Memory B cell (primary cell): Measurements from ENCODE around the gene TMEM218.
A peak's percentile ranks its signal among the peaks of the same experiment; 100 is the strongest.

Source experiments
- ATAC-seq: fragments of 150-1000 bp; cut with Tn5 transposase; 2 replicates; pipeline ENCODE4 v1.10.0; 2021; ENCODE audit warnings: low read depth, mild to moderate bottlenecking, moderate library complexity
- DNase-seq, 2 donors: peaks; one replicate each; pipeline ENCODE4 v3.0.0; 2022; ENCODE audit warnings: low spot score in 2 of 2
- H3K27ac Mint-ChIP-seq: one replicate; pipeline ENCODE4 v1.8.0; 2022; ENCODE audit warnings: mild to moderate bottlenecking, moderate library complexity, mixed read lengths
- H3K27me3 Mint-ChIP-seq: one replicate; pipeline ENCODE4 v1.8.0; 2022; ENCODE audit warnings: mixed read lengths
- H3K36me3 Mint-ChIP-seq: one replicate; pipeline ENCODE4 v1.8.0; 2022; ENCODE audit warnings: mild to moderate bottlenecking, mixed read lengths
- H3K4me1 Mint-ChIP-seq: one replicate; pipeline ENCODE4 v1.8.0; 2022; ENCODE audit warnings: mixed read lengths
- H3K4me3 Mint-ChIP-seq: one replicate; pipeline ENCODE4 v1.8.0; 2022; ENCODE audit warnings: mild to moderate bottlenecking, moderate library complexity, mixed read lengths
- H3K9me3 Mint-ChIP-seq: one replicate; pipeline ENCODE4 v1.8.0; 2022; ENCODE audit warnings: mixed read lengths

The TMEM218 gene

GRCh38 chr11:125081098-125081798 lies 30.2 kb downstream of the TMEM218 start:
- no peaks in the 10 kb centered on the region for H3K9me3 Mint-ChIP-seq
- peaks cover 19% of the 10 kb centered on the region for H3K36me3 Mint-ChIP-seq
- no peak overlapping the region for H3K27ac Mint-ChIP-seq
- ATAC-seq (no peak), DNase-seq (no peak)
- no peak overlapping the region for H3K4me3 Mint-ChIP-seq
- H3K4me1 Mint-ChIP-seq, result no peaks in the 10 kb centered on the region
- H3K27me3 Mint-ChIP-seq, result no peaks in the 10 kb centered on the region

DNA sequence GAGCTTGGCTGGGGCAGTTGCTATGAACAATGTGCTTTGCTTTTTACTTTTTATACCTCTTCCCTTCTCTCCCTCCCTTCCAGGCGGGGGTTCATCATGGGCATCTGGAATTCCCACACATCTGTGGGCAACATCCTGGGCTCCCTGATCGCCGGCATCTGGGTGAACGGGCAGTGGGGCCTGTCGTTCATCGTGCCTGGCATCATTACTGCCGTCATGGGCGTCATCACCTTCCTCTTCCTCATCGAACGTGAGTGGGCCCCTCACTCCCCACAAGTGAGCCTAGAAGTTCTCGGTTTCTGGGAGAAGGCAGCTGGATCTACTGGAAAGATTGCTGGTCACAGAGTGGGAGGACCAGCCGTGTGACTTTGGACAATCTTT lies 30.9 kb downstream of the TMEM218 start:
- no peaks in the 10 kb centered on the region for H3K27me3 Mint-ChIP-seq
- no peaks in the 10 kb centered on the region for H3K4me1 Mint-ChIP-seq
- DNase-seq (no peak), ATAC-seq (no peak)
- H3K9me3 Mint-ChIP-seq, result no peaks in the 10 kb centered on the region
- H3K36me3 Mint-ChIP-seq, result peaks cover 15% of the 10 kb centered on the region
- H3K4me3 Mint-ChIP-seq, result no peak overlapping the region
- H3K27ac Mint-ChIP-seq, result no peak overlapping the region

- ATAC-seq (no peak), DNase-seq (no peak)
- H3K27me3 Mint-ChIP-seq, result no peaks in the 10 kb centered on the region
- H3K4me1 Mint-ChIP-seq, result no peaks in the 10 kb centered on the region
- peaks cover 14% of the 10 kb centered on the region for H3K36me3 Mint-ChIP-seq
- H3K4me3 Mint-ChIP-seq, result no peak overlapping the region
- H3K27ac Mint-ChIP-seq, result no peak overlapping the region
- H3K9me3 Mint-ChIP-seq, result no peaks in the 10 kb centered on the region
These were observed 31.4 kb downstream of the TMEM218 start for GRCh38 chr11:125079878-125080530.

DNA sequence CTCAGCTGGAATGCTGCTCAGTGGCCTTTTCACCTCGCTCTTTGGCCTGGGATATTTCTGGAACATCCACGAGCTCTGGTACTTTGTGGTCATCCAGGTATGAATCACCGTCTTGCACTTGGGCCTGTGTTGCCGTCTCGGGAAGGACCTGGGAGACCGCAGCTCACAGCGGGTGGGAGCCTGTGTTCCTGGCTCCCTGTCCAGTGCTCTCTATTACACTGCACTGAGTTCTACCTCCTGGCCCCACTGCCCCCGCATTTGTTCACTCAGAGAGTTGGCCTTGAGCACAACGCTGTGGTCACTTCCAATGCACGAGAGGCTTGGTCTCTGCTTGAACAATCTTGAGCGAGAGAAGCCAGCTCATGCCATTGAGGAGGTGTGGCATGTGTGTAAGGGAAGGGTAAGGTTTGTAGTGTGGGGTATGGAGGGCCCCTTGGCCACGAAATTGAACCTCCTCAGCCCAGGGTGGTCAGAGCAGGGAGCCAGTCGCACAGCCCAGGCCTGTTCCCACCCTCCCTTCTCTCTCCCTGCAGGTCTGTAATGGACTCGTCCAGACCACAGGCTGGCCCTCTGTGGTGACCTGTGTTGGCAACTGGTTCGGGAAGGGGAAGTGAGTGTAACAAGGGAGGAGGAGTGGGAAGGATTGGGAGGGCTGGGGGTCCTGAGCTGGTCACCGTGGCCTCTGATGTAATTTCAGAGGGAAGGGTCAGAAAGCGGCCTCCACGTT lies 32.1 kb downstream of the TMEM218 start:
- H3K4me1 Mint-ChIP-seq, result peaks cover under 1% of the 10 kb centered on the region
- H3K27ac Mint-ChIP-seq, result no peak overlapping the region
- H3K9me3 Mint-ChIP-seq, result no peaks in the 10 kb centered on the region
- H3K27me3 Mint-ChIP-seq, result no peaks in the 10 kb centered on the region
- ATAC-seq (no peak), DNase-seq (no peak)
- H3K36me3 Mint-ChIP-seq, result peaks cover 12% of the 10 kb centered on the region
- H3K4me3 Mint-ChIP-seq, result no peak overlapping the region

DNA sequence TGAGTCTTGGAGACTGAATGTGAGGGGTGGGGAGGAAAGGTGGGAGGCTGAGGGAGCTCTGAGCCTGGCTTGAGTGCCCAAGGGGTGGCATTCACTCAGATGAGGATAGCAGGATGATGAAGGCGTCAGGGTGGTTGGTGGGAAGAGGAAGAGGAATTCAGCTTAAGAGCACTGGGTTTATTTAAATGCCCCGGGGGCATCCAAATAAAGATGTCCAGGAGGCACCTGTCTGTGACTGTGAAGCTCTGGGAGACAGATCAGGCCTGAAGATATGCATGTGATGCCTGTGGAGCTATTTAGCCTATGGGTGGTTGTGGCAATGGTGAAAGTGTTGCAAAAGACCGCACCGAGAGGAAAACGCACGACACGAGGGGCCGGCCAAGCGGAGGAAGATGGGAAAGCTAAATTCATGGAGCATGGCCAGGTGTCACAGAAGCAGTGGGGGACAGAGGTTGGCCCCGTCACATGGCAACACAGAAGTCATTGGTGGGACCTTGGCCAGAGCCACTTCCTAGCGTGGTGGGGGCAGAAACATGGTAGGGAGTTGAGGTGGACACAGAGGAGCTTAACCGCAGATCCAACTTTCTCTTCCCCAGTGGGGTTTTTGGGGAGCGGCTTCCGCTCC lies 32.8 kb downstream of the TMEM218 start:
- H3K27ac Mint-ChIP-seq, result no peak overlapping the region
- no peak overlapping the region for H3K4me3 Mint-ChIP-seq
- peaks cover 7% of the 10 kb centered on the region for H3K4me1 Mint-ChIP-seq
- no peaks in the 10 kb centered on the region for H3K9me3 Mint-ChIP-seq
- H3K27me3 Mint-ChIP-seq, result no peaks in the 10 kb centered on the region
- ATAC-seq, result no peak
- no peak for DNase-seq
- H3K36me3 Mint-ChIP-seq, result peaks cover 9% of the 10 kb centered on the region

DNA sequence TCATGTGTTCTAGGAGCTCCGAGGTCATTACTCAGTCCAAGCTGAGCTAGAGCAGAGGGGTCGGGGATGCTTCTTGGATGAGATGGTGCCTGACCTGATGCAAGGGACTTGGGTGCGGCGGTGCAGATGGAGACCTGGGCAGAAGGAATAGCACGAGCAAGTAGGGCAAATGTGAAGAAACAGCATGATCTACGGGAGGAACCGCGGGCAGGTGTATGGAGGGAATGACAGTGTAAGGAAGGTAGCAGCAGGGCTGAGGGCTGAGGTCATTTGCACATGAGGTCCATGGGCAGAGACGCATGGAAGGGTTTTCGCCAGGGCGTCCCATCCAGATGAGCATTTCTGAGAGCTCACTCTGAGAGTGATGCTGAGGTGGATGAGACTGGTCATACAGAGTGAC lies 33.4 kb downstream of the TMEM218 start:
- Mint-ChIP-seq H3K9me3 (no peaks in the 10 kb centered on the region), H3K36me3 (peaks cover 9% of the 10 kb centered on the region), H3K4me3 (no peak overlapping the region), H3K27me3 (no peaks in the 10 kb centered on the region), H3K27ac (no peak overlapping the region), H3K4me1 (peaks cover 7% of the 10 kb centered on the region)
- ATAC-seq (no peak), DNase-seq (no peak)

DNA sequence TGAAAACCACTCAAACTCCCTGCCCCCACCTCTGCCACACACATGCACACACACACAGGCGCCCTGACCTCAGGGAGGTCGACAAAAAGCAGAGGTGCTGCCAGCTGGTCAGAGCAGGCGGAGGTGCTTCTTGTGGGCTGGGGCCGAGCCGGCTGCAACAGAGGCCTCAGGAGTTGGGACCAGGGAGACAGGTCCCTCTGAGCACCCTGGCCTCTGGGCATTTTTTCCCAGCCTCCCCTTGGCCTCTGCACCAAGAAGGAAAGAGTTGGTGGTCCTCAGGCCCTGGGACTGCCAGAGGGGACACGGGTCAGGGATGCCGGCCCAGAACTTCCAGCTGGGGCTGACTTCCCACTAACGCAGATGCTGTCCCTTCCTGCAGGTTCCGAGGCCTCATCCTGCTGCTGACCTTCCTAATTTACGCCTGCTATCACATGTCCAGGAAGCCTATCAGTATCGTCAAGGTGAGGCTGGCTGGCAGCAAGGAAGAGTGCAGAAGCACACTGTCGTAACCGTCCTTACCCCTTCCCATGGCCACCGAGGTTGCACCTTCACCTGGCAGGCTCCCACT lies 35.0 kb downstream of the TMEM218 start:
- DNase-seq, result no peak
- H3K4me1 Mint-ChIP-seq, result peaks cover 20% of the 10 kb centered on the region
- no peaks in the 10 kb centered on the region for H3K27me3 Mint-ChIP-seq
- ATAC-seq, result no peak
- no peak overlapping the region for H3K27ac Mint-ChIP-seq
- H3K36me3 Mint-ChIP-seq, result peaks cover 5% of the 10 kb centered on the region
- H3K4me3 Mint-ChIP-seq, result no peak overlapping the region
- no peaks in the 10 kb centered on the region for H3K9me3 Mint-ChIP-seq

- ATAC-seq, result no peak
- Mint-ChIP-seq H3K36me3 (peaks cover 5% of the 10 kb centered on the region), H3K27ac (no peak overlapping the region), H3K27me3 (no peaks in the 10 kb centered on the region), H3K4me3 (no peak overlapping the region), H3K9me3 (no peaks in the 10 kb centered on the region), H3K4me1 (peaks cover 26% of the 10 kb centered on the region)
- no peak for DNase-seq
These were observed 35.5 kb downstream of the TMEM218 start for GRCh38 chr11:125075900-125076317.

GRCh38 chr11:125075242-125075625 lies 36.2 kb downstream of the TMEM218 start:
- Mint-ChIP-seq H3K9me3 (no peaks in the 10 kb centered on the region), H3K27me3 (no peaks in the 10 kb centered on the region), H3K4me3 (no peak overlapping the region), H3K4me1 (peaks cover 33% of the 10 kb centered on the region), H3K36me3 (peaks cover 5% of the 10 kb centered on the region), H3K27ac (no peak overlapping the region)
- DNase-seq (no peak), ATAC-seq (no peak)

- peaks cover 38% of the 10 kb centered on the region for H3K4me1 Mint-ChIP-seq
- no peak overlapping the region for H3K4me3 Mint-ChIP-seq
- ATAC-seq (no peak), DNase-seq (no peak)
- H3K9me3 Mint-ChIP-seq, result no peaks in the 10 kb centered on the region
- peaks cover 5% of the 10 kb centered on the region for H3K36me3 Mint-ChIP-seq
- H3K27ac Mint-ChIP-seq, result peak overlapping the region; percentile 86
- H3K27me3 Mint-ChIP-seq, result no peaks in the 10 kb centered on the region
These were observed 36.8 kb downstream of the TMEM218 start for GRCh38 chr11:125074511-125075241.

GRCh38 chr11:125073616-125074483 lies 37.6 kb downstream of the TMEM218 start:
- Mint-ChIP-seq H3K4me3 (peak overlapping the region; percentile 45), H3K9me3 (no peaks in the 10 kb centered on the region), H3K27me3 (no peaks in the 10 kb centered on the region), H3K36me3 (peaks cover 5% of the 10 kb centered on the region), H3K27ac (peak overlapping the region; percentile 86), H3K4me1 (peaks cover 45% of the 10 kb centered on the region)
- peak; percentile 16 for ATAC-seq
- DNase-seq, result no peak

GRCh38 chr11:125072961-125073590 lies 38.4 kb downstream of the TMEM218 start:
- peaks cover 2% of the 10 kb centered on the region for H3K36me3 Mint-ChIP-seq
- no peaks in the 10 kb centered on the region for H3K27me3 Mint-ChIP-seq
- no peaks in the 10 kb centered on the region for H3K9me3 Mint-ChIP-seq
- peak overlapping the region; percentile 45 for H3K4me3 Mint-ChIP-seq
- H3K27ac Mint-ChIP-seq, result peak overlapping the region; percentile 86
- ATAC-seq (no peak), DNase-seq (no peak)
- H3K4me1 Mint-ChIP-seq, result peaks cover 50% of the 10 kb centered on the region
